GM21390 (cell line): ENCODE data around the gene NRDC.
"Not testable (repeated sequence)": the region's sequence is repeated elsewhere in the genome, so short reads cannot be mapped to it uniquely, and the experiment has no call there.

Experiments
- ATAC-seq: cut with Tn5 transposase; IDR thresholded peaks from one replicate; pipeline ENCODE4 v1.9.1; 2021; ENCODE audit not compliant: unreplicated experiment

NRDC gene

DNA sequence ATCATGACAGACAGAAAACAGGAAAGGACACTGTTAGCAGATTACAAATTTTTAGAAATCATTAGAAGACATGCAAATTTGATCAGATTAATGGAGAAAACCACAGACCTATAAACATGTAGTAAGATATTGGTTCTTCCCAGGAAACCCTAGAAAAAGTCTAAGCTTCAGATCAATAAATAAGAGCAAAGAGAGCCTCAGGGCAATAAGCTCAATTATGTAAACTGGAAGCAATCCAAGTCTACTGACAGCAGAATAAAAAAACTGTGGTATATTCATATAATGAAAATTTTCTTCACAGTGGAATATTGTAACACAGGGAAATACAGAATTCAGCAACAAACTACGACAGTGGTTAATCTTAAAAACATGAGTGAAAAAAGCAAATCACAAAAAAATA, 36.3 kb downstream of the NRDC start:
- no peak for ATAC-seq

DNA sequence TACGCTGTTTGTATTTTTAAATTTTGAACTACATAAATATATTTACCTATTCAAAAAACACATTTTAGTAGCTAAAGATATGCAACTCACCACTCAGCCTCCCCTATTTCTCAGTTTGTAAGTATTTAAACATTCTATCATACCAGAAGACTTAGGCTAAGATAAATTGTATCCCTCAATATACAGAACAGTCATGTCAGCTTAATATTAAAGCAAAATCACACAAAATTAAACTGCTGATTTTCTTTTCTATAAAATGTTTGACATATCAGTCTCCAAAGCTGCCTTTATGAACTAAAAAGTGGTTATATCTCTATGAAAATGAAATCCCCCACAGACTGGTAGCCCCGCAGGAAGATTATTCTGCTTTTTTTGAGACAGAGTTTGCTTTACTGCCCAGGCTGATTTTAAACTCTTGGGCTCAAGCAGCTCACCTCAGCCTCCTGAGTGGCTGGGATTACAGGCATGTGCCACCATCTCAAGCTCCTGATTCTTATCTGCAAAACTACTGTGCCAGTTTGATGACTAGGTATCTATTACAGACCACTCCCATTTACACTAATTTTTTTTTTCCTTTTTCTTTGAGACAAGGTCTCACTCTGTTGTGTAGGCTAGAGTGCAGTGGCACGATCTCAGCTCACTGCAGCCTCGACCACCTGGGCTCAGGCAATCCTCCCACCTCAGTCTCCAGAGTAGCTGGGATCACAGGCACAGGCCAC, 37.6 kb downstream of the NRDC start:
- no peak for ATAC-seq

DNA sequence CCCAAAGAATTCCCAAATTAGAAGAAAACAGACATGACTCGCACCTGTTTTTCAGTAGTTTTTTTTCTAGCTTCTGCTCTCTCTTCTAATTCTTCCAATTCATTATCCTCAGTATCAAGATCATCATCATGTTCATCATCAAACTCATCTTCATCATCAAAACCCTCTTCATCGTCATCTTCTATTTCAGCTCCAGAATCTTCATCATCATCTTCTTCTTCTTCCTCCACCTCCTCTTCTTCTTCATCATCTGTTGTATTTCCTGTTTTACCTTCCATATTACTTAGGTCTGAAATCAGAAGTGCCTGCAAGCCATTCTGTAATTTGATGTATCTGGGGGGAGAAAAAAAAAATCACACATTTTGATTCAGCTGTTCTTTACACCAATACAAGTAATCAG, 38.3 kb downstream of the NRDC start:
- ATAC-seq, result no peak

DNA sequence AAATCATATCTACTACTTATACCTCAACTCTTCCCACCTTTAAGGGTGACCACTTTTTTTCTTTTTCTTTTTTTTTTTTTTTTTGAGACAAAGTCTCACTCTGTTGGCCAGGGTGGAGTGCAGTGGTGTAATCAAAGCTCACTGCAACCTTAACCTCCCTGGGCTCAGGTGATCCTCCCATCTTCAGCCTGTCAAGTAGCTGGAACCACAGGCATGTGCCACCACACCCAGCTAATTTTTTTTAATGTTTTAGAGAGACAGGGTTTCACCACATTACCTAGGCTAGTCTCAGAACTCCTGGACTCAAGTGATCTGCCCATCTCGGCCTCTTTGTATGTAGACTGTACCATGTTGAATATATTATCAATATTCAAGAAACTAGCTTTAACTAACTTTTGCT, 39.4 kb downstream of the NRDC start:
- no peak for ATAC-seq

DNA sequence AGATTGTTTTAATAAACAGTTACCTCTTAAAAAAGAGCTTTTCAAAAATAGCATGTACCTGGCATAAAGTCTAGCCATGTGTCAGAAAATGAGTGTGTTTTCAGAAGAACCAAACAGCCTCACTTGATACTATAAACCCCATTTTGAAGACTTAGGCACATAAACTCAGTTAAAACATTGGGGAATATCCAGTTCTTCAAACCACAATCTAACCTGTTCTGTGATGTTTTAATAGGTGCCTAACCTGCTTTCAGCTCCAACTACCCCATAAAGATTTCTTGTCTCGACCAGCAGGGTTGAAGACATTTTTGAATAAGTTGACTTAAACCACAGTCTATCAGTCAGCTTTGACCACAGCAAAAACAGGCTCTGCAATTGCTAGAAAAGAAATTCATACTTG, 41.3 kb downstream of the NRDC start:
- no peak for ATAC-seq

DNA sequence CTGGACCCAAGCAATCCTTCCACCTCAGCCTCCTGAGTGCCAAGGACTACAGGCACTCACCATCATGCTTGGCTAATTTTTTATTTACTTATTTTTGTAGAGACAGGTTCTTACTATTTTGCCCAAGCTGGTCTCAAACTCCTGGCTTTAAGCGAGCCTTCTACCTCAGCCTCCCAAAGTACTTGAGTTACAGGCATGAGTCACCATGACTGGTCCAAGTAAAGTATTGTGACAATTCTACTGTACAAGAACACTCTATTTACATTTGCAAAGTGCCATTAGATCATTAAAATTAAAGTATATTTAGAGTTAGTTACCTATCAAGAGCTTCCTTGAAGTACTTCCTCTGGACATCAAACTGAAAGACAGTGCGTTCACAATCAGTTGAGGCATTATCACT, 44.8 kb downstream of the NRDC start:
- ATAC-seq, result no peak

DNA sequence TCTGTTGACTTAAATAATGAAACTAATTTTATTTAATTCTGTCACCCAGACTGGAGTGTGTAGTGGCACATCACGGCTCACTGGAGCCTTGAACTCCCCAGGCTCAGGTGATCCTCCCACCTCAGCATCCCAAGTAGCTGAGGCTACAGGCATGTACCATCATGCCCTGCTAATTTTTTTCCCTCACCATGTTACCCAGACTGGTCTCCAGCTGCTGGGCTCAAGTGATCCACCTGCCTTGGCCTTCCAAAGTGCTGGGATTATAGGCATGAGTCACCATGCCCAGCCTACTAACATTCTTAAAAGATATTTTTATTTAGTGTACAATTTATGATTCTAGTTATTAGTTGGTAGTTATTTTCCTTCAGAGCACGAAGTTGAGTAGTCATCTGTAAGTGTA, 49.5 kb downstream of the NRDC start:
- ATAC-seq, result no peak

DNA sequence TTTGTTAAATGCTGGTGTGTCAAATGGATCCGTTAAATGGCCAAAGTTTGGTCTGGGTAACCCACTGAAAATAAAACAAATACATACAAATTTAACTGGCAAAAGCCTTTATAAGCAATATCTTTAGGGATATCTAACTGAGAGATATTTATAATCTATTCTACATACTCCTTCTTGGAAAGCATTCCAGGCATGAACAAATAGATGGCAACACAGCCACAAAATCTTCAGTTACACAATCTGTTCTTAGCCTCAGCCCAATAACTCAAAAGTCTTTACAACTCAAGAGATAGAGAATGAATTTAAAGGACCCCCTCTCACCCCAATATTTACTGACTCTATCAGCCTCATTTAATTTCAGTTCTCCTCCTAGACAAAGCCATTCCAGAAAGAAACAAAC, 58.7 kb downstream of the NRDC start:
- ATAC-seq, result no peak

DNA sequence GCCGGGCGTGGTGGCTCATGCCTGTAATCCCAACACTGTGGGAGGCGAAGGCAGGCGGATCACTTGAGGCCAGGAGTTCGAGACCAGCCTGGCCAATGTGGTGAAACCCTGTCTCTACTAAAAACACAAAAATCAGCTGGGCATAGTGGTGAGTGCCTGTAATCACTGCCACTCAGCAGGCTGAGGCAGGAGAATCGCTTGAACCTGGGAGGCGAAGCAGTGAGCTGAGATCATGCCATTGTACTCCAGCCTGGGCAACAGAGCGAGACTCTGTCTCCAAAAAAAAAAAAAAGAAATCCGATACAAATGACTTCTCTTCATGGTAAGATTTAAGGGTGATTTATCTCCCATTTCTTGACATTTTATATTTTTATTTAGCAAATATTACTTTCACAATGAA, 59.5 kb downstream of the NRDC start:
- not testable (repeated sequence) for ATAC-seq

DNA sequence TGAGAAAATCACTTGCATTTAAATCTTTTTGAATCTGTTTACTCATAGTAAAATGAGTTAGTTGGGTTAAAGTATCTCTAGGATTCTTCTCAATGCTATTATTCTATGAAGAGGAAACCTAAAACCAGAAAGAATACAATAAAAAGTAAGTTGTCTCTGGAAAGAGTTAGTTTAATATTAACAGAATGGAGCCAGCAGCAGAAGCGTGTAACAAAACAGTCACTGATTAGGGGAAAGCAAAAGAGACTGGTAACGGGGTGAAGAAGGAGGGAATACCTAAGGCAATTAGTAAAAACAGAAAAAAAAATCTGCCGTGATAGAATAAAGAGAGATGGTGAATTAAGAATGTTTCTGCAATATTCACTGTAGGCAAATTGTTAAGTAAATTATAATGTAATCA, 60.0 kb downstream of the NRDC start:
- no peak for ATAC-seq

DNA sequence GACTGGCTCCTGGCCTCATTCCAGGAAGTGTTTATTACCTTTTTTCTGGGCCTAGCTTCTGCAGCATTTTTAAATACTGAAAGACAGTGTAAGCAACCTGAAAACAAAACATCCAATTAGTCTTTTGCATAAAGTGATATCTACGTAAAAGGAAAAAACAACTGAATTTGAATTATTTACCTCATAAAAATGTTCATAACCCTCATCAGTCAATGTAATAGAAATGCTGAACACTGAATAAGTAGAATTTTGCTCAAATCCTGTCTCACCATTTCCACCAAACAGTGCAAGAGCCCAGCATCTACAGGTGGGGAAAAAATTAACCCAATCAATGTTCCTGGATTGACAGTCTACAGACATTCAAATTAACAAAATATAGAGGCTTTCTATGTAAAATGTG, 64.0 kb downstream of the NRDC start:
- no peak for ATAC-seq

DNA sequence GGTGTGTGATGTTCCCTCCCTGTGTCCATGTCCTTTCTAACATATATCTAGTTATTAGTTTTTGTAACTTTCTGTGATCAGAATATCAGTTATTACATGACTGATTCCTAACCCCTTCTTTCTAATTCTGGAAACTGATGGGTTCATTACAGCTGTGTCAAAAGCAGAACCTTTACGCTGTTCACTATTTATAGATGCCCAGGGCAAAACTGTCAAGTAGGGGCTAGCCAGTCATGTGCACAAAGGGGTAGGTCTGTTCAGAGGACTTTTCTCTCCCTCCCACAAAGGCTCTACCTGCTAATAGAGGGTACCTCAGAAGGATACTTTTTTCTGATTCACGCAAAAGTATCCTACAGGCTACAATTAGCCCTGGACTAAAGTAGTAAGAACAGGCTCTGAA, 79.2 kb downstream of the NRDC start:
- ATAC-seq, result no peak

DNA sequence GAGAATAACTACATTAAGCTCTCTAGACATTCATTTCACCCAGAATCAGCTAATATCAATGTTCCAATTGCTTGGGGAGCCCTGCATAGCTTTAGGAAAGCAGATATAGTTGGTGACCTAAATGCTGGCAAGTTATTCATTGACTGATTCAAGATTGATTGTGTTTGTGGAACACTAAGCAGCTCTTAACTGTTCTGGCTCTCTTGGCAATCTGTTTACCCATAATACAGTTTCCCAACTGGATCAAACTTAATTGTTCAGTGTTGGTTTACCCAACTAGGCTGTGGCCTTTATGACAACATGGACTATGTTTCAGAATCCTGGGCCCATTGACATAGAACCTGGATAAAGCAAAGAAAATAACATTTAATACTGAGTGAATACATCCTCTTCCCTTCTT, 83.7 kb downstream of the NRDC start:
- ATAC-seq, result no peak

DNA sequence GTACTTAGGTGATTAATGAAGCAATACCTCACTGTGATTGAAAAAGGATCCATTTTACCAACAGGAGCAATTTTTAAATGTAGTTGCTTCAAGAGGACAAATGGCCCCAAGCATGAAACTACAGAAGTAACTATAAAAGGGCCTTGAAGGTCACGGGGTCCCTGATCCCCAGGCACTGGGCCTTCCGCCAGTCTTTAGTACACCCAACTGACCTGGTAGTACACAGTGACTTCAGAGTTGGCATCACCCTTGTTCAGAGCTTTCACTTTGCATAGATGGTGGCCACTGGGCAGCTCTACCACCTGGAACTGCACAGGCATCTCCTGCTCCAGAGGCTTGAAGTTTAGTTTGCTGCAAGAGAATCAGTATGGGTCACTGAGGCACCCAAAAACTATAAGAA, 84.3 kb downstream of the NRDC start:
- no peak for ATAC-seq

DNA sequence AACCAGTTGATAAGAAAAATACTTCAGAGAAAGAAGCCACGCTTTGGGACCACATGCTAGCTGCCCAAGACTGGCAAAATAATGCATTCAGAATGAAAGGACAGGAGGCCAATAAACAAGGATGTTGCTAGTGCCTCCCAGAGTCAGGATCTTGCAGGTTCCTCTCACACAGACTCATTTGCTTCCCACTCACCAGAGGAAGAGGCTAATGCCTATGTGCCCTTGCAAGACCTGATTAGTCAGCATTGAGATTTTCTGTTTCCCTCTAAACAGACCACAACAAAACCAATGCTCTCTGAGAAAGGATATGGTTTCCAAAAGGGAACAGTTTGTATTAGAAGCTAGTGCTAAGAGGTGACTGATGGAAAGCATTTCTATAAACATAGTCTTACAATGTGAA, 85.7 kb downstream of the NRDC start:
- no peak for ATAC-seq

DNA sequence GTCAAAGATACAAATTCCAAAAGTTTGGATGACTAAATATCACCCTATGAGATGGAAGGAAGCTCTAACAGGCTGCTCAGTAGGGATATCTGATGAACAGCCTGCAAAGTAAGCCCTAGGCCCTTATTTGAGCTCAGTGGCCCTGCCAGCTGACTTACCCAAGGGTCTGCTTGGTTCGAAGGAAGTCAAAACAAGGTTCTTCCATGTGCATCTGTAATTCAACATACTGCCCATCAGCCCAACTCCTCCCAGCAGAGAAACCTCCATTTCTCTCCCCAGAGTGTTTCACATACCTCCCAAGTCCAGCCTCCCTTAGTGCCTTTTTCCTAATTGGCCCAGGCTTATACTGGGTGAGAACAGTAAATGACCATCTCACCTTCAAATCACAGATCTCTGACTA, 86.6 kb downstream of the NRDC start:
- no peak for ATAC-seq

DNA sequence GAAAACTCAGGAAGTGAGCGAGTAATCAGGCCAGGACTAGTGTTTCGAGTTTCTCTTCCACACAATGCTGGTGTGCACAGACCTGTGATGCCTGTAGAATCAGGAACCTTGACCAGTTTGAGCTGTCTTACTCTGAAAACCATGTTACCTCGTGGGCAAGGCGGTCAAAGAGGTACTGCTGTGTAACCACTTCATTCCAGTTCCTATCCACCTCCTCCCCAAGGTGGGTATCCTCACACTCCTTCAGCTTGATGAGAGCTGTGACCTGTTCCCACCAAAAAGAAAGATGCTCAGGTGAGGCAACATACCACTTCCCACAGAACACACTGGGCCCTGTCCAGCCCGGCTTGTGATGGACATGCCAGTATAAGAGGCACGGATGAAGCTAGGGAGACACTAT, 88.1 kb downstream of the NRDC start:
- ATAC-seq, result no peak

DNA sequence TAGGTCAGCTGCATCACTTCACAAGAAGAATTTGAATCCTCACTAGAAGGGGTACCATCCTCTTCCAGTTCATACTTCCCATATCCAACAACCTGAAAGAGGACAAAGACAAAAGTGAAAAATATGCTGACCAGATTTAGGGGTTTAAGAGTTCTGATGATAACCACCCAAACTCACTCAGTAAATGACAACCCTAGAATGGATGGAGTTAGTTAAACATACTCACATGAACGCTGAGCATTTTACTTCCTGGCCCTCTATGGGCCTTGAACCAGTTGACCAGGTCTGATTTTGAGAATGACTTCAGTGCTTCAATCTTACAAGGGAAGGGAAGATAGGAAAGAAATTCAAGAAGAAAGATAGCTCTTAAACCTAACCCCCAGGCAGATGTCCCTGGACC, 89.2 kb downstream of the NRDC start:
- no peak for ATAC-seq

DNA sequence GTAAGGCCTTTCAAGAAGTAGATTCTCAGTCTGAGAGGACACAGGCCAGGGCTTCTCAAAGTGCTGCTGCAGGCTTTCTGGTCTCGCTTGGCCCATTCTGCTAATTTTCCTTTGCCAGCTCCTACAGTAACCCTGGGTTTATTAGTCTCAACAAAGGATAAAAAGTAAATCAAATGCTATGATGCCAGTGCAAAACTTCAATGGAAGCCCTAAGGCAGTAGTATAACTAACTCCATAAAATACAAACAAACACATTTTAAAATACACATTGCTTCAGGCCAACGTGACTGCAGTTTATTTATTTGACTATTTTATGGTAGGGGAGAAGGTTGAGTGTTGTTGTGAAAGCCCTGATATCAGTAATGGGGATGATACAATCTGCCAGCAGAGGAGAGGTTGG, 89.6 kb downstream of the NRDC start:
- ATAC-seq, result no peak

DNA sequence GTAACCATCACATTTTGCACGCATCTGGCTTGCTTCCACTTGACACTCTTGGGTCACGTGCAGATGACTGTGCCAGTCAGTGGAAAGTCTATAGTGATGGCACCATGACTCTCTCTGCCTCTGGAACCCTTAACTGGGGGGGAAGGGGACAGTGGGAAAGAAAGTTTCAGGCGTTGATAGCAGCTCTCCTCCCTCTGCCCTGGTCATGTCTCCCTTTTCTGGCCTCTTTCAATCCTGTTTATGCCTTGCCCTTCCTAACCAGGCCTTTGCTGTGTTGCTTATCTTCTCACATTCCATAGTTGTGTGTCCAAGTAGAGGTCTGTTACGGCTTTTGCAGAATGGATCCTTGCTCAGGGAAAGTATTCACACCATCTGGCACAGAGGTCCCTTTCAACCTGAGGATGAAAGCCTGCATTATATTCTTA, 93.5 kb downstream of the NRDC start:
- no peak for ATAC-seq

DNA sequence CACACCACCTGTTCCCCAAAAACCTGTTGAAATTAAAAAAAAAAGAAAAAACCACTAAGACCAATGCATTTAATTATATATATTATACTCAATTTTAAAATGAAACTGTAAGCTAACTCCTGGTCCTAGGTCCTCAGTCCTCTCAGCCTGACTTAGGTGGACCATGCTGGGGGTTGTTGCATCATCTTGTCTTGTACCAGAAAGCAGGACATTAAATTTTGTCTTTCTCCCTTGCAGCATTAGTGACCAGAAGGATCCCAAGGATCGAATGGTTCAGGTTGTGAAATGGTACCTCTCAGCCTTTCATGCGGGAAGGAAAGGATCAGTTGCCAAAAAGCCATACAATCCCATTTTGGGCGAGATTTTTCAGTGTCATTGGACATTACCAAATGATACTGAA, 97.6 kb downstream of the NRDC start:
- ATAC-seq, result no peak

DNA sequence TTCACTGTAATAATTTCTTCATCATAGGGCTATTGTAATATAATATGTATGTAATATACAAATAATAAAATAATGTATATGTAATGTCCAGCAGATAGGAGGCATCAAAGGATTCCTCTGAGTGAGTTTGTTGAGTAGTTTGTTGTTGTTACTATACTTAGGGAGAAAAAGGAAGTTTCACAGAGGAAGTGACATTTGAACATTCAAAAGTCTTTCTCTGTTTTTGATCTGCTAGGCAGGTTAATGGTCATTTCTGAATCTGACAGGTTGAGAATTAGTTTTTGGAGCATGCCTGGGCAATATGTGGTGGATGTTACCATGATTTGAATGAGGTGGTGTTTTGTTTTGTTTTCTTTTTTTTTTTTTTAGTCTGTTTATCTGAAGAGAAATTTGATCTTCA, 102.1 kb downstream of the NRDC start:
- ATAC-seq, result peak; percentile 64

DNA sequence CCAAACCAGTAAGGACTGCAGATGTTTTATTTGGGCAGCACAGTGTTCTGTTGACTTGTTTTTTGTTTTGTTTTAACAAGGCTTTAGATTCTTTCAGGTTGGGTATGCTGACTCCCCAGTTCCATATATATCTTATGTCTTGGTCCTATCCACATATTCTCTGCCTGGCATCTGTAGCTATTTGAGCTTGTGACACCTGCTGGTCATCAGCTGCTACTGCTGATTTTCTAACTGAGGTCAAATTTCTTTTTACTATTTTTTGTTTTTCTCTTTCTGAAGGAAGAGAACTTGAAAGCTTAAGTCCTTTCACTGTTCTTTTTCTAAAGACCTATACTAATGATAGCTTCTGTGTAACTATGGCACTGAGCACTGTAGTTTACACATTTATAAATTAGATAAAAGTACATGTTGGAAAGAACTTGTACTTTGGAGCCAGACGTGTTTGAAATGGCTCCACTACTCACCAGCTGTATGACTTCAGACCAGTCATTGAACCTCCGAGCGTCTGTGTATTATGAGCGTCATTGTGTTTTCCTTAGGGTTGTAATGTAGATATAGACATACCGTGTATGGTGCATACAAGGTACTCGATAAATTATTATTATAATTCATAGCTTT, 109.4 kb downstream of the NRDC start:
- ATAC-seq, result no peak
